HG03469 (cell line): ENCODE results near the gene FSTL3.
"Not testable (repeated sequence)": the region's sequence is repeated elsewhere in the genome, so short reads cannot be mapped to it uniquely, and the experiment has no call there.

Experiments
- ATAC-seq: cut with Tn5 transposase; IDR thresholded peaks from one replicate; pipeline ENCODE4 v1.9.1; 2021; ENCODE audit warnings: mild to moderate bottlenecking, moderate library complexity, moderate number of reproducible peaks; ENCODE audit not compliant: unreplicated experiment

Gene FSTL3

GRCh38 chr19:676339-677105, at the start of gene FSTL3:
Gene FSTL3, plus strand, starts transcription at chr19:676392. Its CDS starts 32 bp downstream, at chr19:676424.
- no peak for ATAC-seq

- not testable (repeated sequence) for ATAC-seq
Observed at GRCh38 chr19:626566-626965, 49.6 kb upstream of the FSTL3 start.

GRCh38 chr19:628168-628567, 48.0 kb upstream of the FSTL3 start:
- ATAC-seq, result no peak

GRCh38 chr19:629515-629914, 46.7 kb upstream of the FSTL3 start:
- not testable (repeated sequence) for ATAC-seq

GRCh38 chr19:629961-630714, 46.1 kb upstream of the FSTL3 start:
- no peak for ATAC-seq

GRCh38 chr19:632579-633067, 43.6 kb upstream of the FSTL3 start:
- ATAC-seq, result no peak

- ATAC-seq, result peak; percentile 60
Observed at GRCh38 chr19:633068-633785, 43.0 kb upstream of the FSTL3 start, which contains the start of gene POLRMT. Gene POLRMT, minus strand, starts transcription at chr19:633537. Its CDS starts 25 bp downstream, at chr19:633512.

- no peak for ATAC-seq
Observed at GRCh38 chr19:633786-634639, 42.2 kb upstream of the FSTL3 start.

GRCh38 chr19:634975-635652, 41.1 kb upstream of the FSTL3 start:
- ATAC-seq, result no peak

- ATAC-seq, result no peak
Observed at GRCh38 chr19:638906-639252, 37.3 kb upstream of the FSTL3 start.

- no peak for ATAC-seq
Observed at GRCh38 chr19:639253-640160, 36.7 kb upstream of the FSTL3 start, which contains the start of gene FGF22. Gene FGF22, plus strand, starts transcription at chr19:639879. Its CDS starts 47 bp downstream, at chr19:639926.

- no peak for ATAC-seq
Observed at GRCh38 chr19:640161-640558, 36.0 kb upstream of the FSTL3 start.

GRCh38 chr19:640606-641189, 35.5 kb upstream of the FSTL3 start:
- no peak for ATAC-seq

GRCh38 chr19:641702-642101, 34.5 kb upstream of the FSTL3 start:
- no peak for ATAC-seq

- no peak for ATAC-seq
Observed at GRCh38 chr19:642767-643727, 33.1 kb upstream of the FSTL3 start.

- ATAC-seq, result no peak
Observed at GRCh38 chr19:643736-644135, 32.5 kb upstream of the FSTL3 start.

GRCh38 chr19:644363-644762, 31.8 kb upstream of the FSTL3 start:
- no peak for ATAC-seq
